ENCODE data around the gene ARHGAP15.

DNA sequence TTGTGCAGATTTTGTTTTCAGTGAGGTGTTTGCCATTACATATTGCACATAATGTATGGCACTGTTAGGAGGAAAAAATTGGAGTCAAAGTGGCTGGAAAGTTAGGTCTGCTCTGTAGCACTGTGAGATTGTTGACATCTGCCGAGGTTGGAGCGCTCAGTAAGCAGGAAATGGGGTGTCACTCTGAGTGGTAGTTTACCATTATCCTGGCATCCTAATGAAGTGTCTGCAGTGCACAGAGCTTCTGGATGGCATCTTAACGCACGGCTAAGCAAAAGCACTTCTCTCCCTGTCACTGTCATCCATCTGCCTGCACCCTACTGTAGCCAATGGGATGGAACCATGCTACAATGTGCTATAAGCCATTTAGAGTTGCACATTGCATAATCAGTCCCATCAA is 561.9 kb downstream of the ARHGAP15 start:
- TF ChIP-seq, protein P1, sequence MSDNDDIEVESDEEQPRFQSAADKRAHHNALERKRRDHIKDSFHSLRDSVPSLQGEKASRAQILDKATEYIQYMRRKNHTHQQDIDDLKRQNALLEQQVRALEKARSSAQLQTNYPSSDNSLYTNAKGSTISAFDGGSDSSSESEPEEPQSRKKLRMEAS (IDR thresholded peaks at IDR 0.05): no peak
- TF ChIP-seq POLR2AphosphoS5 (IDR thresholded peaks at IDR 0.05; ENCODE audit: low read depth, low read length): no peak
